Esophagus muscularis mucosa (tissue), 4 donors: ENCODE measurements around the gene CNOT3.

Source experiments
- EP300 ChIP-seq: sonication (generic); formaldehyde crosslinking; IDR thresholded peaks from one replicate; pipeline ENCODE4 v1.6.1; 2017; ENCODE audit warnings: antibody characterized with exemption
- POLR2A ChIP-seq: fragments of 450-650 bp; IDR thresholded peaks from one replicate; pipeline ENCODE4 v1.6.1; 2017; ENCODE audit warnings: antibody characterized with exemption, moderate library complexity, mild to moderate bottlenecking, low read depth
- POLR2AphosphoS5 ChIP-seq, 2 donors: sonication (generic); formaldehyde crosslinking; IDR thresholded peaks; one replicate each; pipeline ENCODE4 v1.6.1; 2017; ENCODE audit warnings: antibody characterized with exemption in 2 of 2
- TF ChIP-seq, protein P1 (sequence below), 3 experiments: fragments of 200-600 bp in 2 of 3; fragments of 450-650 bp in 1 of 3; sonication (generic) in 2 of 3; IDR thresholded peaks; one replicate each; pipeline ENCODE4 v1.5.1; 2017 to 2019; ENCODE audit warnings: antibody characterized with exemption in 3 of 3, mild to moderate bottlenecking in 2 of 3, moderate library complexity in 1 of 3

DNA sequence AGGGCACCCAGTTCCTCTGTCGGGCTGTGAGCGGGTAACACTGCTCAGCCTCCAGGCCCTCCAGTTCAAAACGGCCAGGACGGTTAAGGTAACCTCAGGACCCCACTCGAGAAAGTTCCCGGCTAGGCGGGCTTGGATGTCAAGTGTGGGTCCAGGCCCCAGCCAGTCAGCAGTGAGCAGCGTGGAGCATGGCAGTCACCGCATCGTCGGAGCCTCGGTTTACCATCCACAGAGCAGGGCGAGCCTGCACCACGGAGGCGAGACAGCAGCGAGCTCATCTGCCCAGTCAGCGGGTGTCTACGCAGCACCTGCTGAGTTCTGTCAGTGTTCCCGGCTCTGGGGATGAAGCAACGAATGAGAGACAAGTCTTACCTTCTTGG is 8.0 kb upstream of the CNOT3 start:
- TF ChIP-seq, protein P1, sequence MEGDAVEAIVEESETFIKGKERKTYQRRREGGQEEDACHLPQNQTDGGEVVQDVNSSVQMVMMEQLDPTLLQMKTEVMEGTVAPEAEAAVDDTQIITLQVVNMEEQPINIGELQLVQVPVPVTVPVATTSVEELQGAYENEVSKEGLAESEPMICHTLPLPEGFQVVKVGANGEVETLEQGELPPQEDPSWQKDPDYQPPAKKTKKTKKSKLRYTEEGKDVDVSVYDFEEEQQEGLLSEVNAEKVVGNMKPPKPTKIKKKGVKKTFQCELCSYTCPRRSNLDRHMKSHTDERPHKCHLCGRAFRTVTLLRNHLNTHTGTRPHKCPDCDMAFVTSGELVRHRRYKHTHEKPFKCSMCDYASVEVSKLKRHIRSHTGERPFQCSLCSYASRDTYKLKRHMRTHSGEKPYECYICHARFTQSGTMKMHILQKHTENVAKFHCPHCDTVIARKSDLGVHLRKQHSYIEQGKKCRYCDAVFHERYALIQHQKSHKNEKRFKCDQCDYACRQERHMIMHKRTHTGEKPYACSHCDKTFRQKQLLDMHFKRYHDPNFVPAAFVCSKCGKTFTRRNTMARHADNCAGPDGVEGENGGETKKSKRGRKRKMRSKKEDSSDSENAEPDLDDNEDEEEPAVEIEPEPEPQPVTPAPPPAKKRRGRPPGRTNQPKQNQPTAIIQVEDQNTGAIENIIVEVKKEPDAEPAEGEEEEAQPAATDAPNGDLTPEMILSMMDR (IDR thresholded peaks at IDR 0.05): no peak
- TF ChIP-seq POLR2A: no peak
- no peak for TF ChIP-seq EP300
- TF ChIP-seq POLR2AphosphoS5 (IDR thresholded peaks at IDR 0.05): no peak
